ENCODE data around the gene PHACTR3. TPM values are rescaled to one million over a fixed set of nuclear protein-coding genes. Genes with fewer than 3 reads are reported as not detected.

Gene PHACTR3
- total RNA-seq, 2 donors from 2014 or later, result not detected

DNA sequence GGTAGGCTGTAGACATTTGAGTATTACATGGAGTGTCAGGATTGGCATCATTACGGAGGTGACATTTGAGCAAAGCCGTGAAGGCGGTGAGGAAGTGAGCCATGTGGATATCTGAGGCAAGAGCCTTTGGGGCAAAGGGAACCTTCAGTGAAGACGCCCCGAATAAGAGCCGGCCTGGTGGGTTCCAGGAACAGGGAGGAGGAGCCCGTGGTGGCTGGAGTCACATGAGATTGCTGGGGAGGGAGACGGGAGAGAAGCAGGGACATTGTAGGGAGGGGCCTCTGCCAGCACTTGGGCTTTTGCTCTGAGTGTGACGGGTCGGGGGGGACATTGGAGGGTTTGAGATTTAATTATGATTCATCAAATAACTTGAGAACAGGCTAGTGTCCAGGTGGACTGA, 78.3 kb downstream of the PHACTR3 start:
- no peaks in the 10 kb centered on the region for H3K36me3 ChIP-seq
- H3K4me3 ChIP-seq, result no peak overlapping the region
- ATAC-seq (ENCODE audit: insufficient number of reproducible peaks, low FRiP score, low read depth) (no peak), DNase-seq (ENCODE audit: low spot score) (no peak)
- no peak overlapping the region for H3K27ac ChIP-seq
- no peaks in the 10 kb centered on the region for H3K4me1 ChIP-seq (ENCODE audit: control insufficient read depth in 1 of 2, low read depth in 2 of 2)
- H3K9me3 ChIP-seq, result no peaks in the 10 kb centered on the region
- TF ChIP-seq, protein P1, sequence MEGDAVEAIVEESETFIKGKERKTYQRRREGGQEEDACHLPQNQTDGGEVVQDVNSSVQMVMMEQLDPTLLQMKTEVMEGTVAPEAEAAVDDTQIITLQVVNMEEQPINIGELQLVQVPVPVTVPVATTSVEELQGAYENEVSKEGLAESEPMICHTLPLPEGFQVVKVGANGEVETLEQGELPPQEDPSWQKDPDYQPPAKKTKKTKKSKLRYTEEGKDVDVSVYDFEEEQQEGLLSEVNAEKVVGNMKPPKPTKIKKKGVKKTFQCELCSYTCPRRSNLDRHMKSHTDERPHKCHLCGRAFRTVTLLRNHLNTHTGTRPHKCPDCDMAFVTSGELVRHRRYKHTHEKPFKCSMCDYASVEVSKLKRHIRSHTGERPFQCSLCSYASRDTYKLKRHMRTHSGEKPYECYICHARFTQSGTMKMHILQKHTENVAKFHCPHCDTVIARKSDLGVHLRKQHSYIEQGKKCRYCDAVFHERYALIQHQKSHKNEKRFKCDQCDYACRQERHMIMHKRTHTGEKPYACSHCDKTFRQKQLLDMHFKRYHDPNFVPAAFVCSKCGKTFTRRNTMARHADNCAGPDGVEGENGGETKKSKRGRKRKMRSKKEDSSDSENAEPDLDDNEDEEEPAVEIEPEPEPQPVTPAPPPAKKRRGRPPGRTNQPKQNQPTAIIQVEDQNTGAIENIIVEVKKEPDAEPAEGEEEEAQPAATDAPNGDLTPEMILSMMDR (IDR thresholded peaks at IDR 0.05), result no peak
- H3K27me3 ChIP-seq (replicated peaks; ENCODE audit: insufficient read depth), result no peaks in the 10 kb centered on the region

DNA sequence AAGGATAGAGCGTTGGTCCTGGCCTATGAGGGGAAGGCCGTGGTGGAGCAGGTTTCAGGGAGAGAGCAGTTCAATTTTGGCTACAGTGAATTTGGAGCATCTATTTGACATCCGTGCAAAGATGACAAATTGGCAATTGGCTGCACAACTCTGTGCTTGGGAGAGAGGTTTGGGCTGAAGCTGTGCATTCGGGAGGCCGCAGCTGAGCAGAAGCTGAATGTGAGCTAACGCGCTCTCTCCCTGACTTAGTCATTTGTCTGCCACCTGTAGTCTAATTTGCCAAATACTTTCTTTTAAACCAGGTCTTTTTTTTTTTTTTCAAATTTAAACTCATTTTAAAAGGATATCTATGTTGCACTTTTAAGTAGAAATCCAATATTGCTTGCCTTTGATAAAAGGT, 78.8 kb downstream of the PHACTR3 start:
- ATAC-seq (ENCODE audit: insufficient number of reproducible peaks, low FRiP score, low read depth) (no peak), DNase-seq (ENCODE audit: low spot score) (no peak)
- H3K4me1 ChIP-seq (ENCODE audit: control insufficient read depth in 1 of 2, low read depth in 2 of 2), result no peaks in the 10 kb centered on the region
- H3K27me3 ChIP-seq (replicated peaks; ENCODE audit: insufficient read depth), result no peaks in the 10 kb centered on the region
- no peak overlapping the region for H3K27ac ChIP-seq
- TF ChIP-seq, protein P1 (IDR thresholded peaks at IDR 0.05), result no peak
- H3K36me3 ChIP-seq, result no peaks in the 10 kb centered on the region
- H3K9me3 ChIP-seq, result no peaks in the 10 kb centered on the region
- H3K4me3 ChIP-seq, result no peak overlapping the region

DNA sequence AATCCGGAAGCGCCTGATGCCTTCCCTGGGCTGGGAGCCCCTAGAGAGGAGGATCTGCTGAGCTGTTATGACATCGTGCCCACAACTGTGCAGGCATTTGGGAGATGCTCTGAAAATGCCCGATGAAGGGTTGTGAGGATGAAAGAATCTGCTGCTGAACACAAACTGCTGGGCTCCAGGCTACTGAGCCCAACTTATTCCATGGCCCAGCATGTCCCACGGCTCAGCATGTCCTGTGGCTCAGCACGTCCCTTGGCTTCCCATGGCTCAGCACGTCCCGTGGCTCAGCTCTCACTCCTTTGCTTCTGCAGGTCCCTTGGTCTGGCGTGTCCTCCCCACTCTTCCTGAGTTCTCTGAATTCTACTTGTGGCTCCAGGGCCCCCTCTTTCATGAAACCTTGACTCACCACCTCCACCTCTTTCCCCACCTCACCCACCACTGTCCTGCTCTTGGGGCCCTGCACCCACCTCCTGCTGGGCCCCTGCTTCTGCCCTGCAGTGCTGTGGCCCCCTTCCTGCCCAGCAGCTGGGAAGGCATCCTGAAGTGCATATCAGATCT, 80.4 kb downstream of the PHACTR3 start:
- H3K36me3 ChIP-seq, result no peaks in the 10 kb centered on the region
- no peak overlapping the region for H3K4me3 ChIP-seq
- no peak for ATAC-seq (ENCODE audit: insufficient number of reproducible peaks, low FRiP score, low read depth)
- TF ChIP-seq, protein P1 (IDR thresholded peaks at IDR 0.05), result no peak
- H3K4me1 ChIP-seq (ENCODE audit: control insufficient read depth in 1 of 2, low read depth in 2 of 2), result no peaks in the 10 kb centered on the region
- H3K27ac ChIP-seq, result no peak overlapping the region
- no peaks in the 10 kb centered on the region for H3K9me3 ChIP-seq
- no peak for DNase-seq (ENCODE audit: low spot score)
- H3K27me3 ChIP-seq (replicated peaks; ENCODE audit: insufficient read depth), result no peaks in the 10 kb centered on the region

DNA sequence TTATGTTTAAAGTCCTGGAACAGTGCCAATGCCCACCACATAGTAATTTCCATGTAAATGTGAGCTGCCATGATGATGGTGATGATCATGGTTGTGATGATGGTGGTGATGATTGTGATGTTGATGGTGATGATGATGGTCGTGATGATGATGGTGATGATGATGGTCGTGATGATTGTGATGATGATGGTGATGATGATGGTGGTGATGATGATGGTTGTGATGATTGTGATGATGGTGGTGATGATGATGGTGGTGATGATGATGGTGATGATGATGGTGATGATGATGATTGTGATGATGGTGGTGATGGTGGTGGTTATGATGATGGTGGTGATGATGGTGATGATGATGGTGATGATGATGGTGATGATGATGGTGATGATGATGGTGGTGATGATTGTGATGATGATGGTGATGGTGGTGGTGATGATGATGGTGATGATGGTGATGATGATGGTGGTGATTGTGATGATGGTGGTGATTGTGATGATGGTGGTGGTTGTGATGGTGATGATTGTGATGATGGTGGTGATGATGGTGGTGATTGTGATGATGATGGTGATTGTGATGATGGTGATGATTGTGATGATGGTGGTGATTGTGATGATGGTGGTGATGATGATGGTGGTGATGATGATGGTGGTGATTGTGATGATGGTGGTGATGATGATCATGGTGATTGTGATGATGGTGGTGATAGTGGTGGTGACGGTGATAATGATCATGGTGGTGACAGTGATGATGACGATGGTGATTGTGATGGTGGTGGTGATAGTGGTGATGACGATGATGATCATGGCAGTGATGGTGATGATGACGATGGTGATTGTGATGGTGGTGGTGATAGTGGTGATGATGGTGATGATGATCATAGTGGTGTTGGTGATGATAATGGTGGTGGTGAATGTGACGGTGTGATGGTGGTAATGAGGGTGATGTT, 82.3 kb downstream of the PHACTR3 start:
- Histone ChIP-seq H3K27ac (no peak overlapping the region), H3K4me3 (no peak overlapping the region), H3K36me3 (no peaks in the 10 kb centered on the region), H3K27me3 (replicated peaks; ENCODE audit: insufficient read depth) (no peaks in the 10 kb centered on the region), H3K4me1 (ENCODE audit: control insufficient read depth in 1 of 2, low read depth in 2 of 2) (no peaks in the 10 kb centered on the region), H3K9me3 (no peaks in the 10 kb centered on the region)
- DNase-seq (ENCODE audit: low spot score), result no peak
- ATAC-seq (ENCODE audit: insufficient number of reproducible peaks, low FRiP score, low read depth), result no peak
- TF ChIP-seq, protein P1 (IDR thresholded peaks at IDR 0.05), result no peak

DNA sequence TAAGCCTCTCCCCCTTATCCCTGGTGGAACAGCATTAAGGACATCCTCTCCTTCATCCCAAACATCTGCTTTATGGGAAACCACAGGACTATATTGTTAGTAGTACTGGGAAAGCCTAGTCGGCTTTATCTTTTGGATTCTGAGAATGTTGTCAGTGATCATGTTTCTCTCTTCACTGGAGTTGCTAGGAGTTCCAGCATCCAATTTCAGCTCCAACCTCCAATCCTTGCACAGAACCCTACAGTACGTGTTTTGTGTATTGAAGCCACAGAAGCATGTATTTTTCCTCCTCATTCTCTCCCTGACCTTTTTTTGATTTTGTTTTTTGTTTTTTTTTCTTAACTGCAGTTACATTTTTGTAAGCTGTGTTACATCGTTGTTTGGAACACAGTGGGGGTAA, 84.0 kb downstream of the PHACTR3 start:
- DNase-seq (ENCODE audit: low spot score) (no peak), ATAC-seq (ENCODE audit: insufficient number of reproducible peaks, low FRiP score, low read depth) (no peak)
- Histone ChIP-seq H3K36me3 (no peaks in the 10 kb centered on the region), H3K9me3 (no peaks in the 10 kb centered on the region), H3K27ac (no peak overlapping the region), H3K4me1 (ENCODE audit: control insufficient read depth in 1 of 2, low read depth in 2 of 2) (no peaks in the 10 kb centered on the region), H3K27me3 (replicated peaks; ENCODE audit: insufficient read depth) (no peaks in the 10 kb centered on the region), H3K4me3 (no peak overlapping the region)
- TF ChIP-seq, protein P1 (IDR thresholded peaks at IDR 0.05), result no peak
